RWPE1 (cell line): ENCODE measurements around the gene SLC13A3.

Experiments
- CTCF ChIA-PET: fragments of 350-600 bp; sonication (Branson Sonifier 250); formaldehyde crosslinking; extraction: SDS; loops from one replicate; lab custom pipeline; 2021; lab: Yijun Ruan, JAX
- POLR2A ChIA-PET: fragments of 400-600 bp; formaldehyde crosslinking; extraction: SDS; loops from one replicate; lab custom pipeline; 2020; ENCODE audit warnings: antibody characterized with exemption; ENCODE audit not compliant: low non-redundant PET; lab: Yijun Ruan, JAX
- DNase-seq: peaks from one replicate; pipeline ENCODE4 v3.0.0; 2012; ENCODE audit warnings: low spot score
- H3K27ac ChIP-seq: fragments of 450-650 bp; 2 replicates; pipeline ENCODE4 v1.5.1; 2017
- CTCF ChIP-seq: fragments of 450-650 bp; conservative IDR thresholded peaks from 2 replicates; pipeline ENCODE4 v1.5.1; 2017; ENCODE audit warnings: low read depth, mild to moderate bottlenecking

The SLC13A3 gene

DNA sequence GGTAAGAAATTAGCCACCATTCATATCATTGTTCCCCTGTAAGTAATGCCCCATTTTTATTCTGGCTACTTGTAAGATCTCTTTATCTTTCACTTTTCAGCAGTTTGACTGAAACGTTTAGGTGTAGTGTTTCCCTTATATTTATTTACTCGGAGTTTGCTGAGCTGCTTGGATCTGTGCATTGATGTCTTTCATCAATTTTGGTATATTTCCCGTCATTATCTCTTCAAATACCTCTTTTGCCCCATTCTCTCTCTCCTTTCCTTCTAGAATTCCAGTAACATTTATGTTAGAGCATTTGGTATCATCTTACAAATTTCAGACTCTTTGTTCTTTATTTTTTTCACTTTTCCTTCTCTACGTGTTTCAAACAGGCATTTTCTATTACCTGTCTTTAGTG is 9.2 kb upstream of the SLC13A3 start:
- no peak for DNase-seq
- H3K27ac ChIP-seq, result no peak overlapping the region
- ChIA-PET CTCF (no interaction called here), POLR2A (no interaction called here)
- no peak for TF ChIP-seq CTCF

DNA sequence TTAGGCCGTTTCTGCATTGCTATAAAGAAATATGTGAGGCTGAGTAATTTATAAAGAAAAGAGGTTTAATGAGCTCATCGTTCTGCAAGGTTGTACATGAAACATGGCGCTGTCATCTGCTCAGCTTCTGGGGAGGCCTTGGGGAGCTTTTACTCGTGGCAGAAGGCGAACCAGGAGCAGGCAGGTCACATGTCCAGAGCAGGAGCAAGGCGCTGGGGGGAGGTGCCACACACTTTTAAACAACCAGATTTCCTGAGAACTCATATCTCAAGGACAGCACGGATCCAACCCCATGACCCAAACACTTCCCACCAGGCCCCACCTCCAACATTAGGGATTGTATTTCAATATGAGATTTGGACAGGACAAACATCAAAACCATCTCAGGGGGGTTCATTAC is 6.4 kb upstream of the SLC13A3 start:
- TF ChIP-seq CTCF, result no peak
- ChIA-PET CTCF (interaction anchor here (0.8 to 1.5 kb wide), 3 partner anchors 9 to 99 kb away, joined by 3 to 8 read pairs (median 4); no protein-coding TSS in a partner anchor), POLR2A (no interaction called here)
- H3K27ac ChIP-seq, result no peak overlapping the region
- no peak for DNase-seq

DNA sequence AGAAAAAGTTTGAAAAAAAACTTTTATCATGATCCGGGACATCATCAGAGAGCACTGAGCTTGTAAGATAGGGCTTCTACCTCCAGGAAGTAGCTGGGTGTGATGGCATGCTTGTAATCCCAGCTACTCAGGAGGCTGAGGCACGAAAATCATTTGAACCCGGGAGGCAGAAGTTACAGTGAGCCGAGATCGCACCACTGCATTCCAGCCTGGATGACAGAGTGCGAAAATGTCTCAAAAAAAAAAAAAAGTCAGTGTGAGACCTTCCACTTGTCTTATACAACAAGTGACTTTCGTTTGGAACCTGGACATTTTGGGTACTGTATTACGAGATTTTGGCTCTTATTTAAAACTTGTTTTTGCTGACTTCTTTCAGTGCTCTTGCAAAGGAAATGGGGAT is 5.9 kb upstream of the SLC13A3 start:
- TF ChIP-seq CTCF, result no peak
- POLR2A ChIA-PET, result no interaction called here
- DNase-seq, result no peak
- CTCF ChIA-PET, result interaction anchor here (0.7 to 0.9 kb wide), 3 partner anchors 10 to 394 kb away, joined by 3 to 8 read pairs (median 3); no protein-coding TSS in a partner anchor
- no peak overlapping the region for H3K27ac ChIP-seq

DNA sequence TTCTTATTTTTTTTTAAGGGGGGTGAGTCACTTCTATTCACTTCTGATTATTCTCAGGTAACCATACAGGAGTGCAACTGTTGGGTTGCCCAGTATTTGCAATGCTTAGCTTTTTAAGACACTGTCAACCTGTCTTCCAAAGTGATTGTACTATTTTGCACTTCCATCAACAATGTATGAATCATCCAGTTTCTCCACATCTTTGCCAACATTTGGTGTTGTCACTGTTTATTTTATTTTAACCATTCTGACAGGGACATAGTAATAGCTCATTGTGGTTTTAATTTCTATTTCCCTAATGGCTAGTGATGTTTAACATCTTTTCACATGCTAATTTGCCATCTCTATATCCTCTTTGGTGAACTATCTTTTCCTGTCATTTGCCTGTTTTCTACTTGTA is 1.4 kb upstream of the SLC13A3 start:
- no peak overlapping the region for H3K27ac ChIP-seq
- DNase-seq, result no peak
- CTCF ChIA-PET, result interaction anchor here (0.8 to 1.1 kb wide), 2 partner anchors 15 to 28 kb away, joined by 3 to 5 read pairs; no protein-coding TSS in a partner anchor
- POLR2A ChIA-PET, result no interaction called here
- TF ChIP-seq CTCF, result no peak

DNA sequence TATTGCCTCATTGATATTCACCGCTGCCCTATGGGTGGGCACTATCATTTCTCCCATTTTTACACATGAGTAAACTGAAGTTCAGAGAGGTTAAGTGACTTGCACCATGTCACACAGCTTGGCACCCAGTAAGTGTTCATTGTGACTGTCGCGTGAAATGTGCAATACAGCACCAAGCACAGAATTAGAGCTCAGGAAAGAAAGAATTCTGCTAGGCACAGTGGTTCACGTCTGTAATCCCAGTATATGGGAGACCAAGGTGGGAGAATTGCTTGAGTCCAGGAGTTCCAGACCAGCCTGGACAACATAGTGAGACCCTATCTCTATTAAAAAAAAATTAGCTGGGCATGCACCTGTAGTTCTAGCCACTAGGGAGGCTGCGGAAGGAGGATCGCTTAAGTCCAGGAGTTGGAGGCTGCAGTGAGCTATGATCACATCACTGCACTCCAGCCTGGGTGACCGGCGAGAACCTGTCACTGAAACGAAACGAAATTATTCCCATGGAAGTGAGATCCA is 626 bp downstream of the SLC13A3 start:
- no peak for TF ChIP-seq CTCF
- H3K27ac ChIP-seq, result no peak overlapping the region
- POLR2A ChIA-PET, result no interaction called here
- CTCF ChIA-PET, result interaction anchor here (0.5 to 0.8 kb wide), 2 partner anchors 19 to 32 kb away, joined by 3 read pairs; no protein-coding TSS in a partner anchor
- DNase-seq, result no peak

DNA sequence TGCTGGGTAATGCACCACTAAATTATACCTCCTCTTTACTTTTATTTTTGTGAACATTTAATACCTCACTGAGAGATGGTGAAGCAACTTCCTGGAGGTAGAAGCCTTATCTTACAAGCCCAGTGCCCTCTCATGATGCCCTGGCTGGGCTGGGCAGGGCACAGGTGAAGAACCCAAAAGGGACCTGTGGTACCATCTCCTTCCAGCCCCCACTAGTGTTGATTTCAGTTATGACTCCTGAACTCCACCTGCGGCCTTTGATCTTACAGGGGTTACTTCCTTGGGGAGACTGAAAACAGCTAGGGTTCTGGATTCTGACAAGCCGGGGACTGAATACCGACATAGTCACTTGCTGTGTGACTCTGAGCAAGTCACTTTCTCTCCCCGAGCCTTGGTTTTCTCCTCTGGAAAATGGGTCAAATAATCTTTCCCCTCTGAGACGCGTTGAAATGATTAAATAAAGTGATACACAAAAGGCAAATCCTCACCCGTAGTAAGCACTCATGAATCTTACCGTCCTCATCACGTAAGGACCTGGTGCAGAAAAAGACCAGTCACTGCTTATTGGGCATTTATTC is 1.2 kb downstream of the SLC13A3 start:
- DNase-seq, result no peak
- ChIA-PET POLR2A (no interaction called here), CTCF (interaction anchor here (0.5 to 1.2 kb wide), 4 partner anchors 17 to 50 kb away, joined by 3 to 5 read pairs (median 3); no protein-coding TSS in a partner anchor)
- no peak overlapping the region for H3K27ac ChIP-seq
- TF ChIP-seq CTCF, result no peak
